Colonic mucosa (tissue), 4 donors: ENCODE results near the gene OR5T1. TPM values are rescaled to one million over a fixed set of nuclear protein-coding genes. Genes with fewer than 3 reads are reported as not detected.

ENCODE experiments used
- DNase-seq: peaks from one replicate; pipeline ENCODE4 v3.0.0-alpha.2; 2020
- H3K27ac ChIP-seq: fragments of 200-600 bp; one replicate; pipeline ENCODE4 v1.8.0; 2021
- H3K27me3 ChIP-seq: fragments of 200-600 bp; one replicate; pipeline ENCODE4 v1.8.0; 2021
- H3K36me3 ChIP-seq: fragments of 200-600 bp; one replicate; pipeline ENCODE4 v1.8.0; 2021
- H3K4me1 ChIP-seq: fragments of 200-600 bp; one replicate; pipeline ENCODE4 v1.8.0; 2021; ENCODE audit warnings: mild to moderate bottlenecking
- H3K4me3 ChIP-seq: fragments of 200-600 bp; one replicate; pipeline ENCODE4 v1.8.0; 2021
- H3K9ac ChIP-seq, 2 donors: one replicate each; pipeline ENCODE4 v1.7.0; 2013; ENCODE audit warnings: control low read depth in 2 of 2, low read depth in 2 of 2, low read length in 2 of 2
- H3K9me3 ChIP-seq: fragments of 200-600 bp; one replicate; pipeline ENCODE4 v1.8.0; 2021
- CTCF ChIP-seq: fragments of 200-600 bp; IDR thresholded peaks from one replicate; pipeline ENCODE4 v1.8.0; 2022; ENCODE audit warnings: antibody characterized with exemption, mild to moderate bottlenecking
- intact Hi-C: fragments of 100-400 bp; cut with DNase I; formaldehyde crosslinking; loops from one replicate; pipeline ENCODE4 v1.14.1; 2022
- total RNA-seq, 2 donors: library from RNA; stranded (reverse); fragmentation: NEBNext Ultra II Directional in 1 of 2; extraction: Animal tissue kit (Norgen Biotek cat#: 25700) in 1 of 2; gene quantifications; one replicate each; pipeline ENCODE4 v1.2.1, GENCODE V29; 2021
- donor health status: healthy.
- donor health status: DM: no; HTN: no; CAD: no.
- donor health status: DM: no; HTN: no; CAD: no.

Gene OR5T1
- total RNA-seq = not detected

GRCh38 chr11:56273854-56274253, at the start of gene OR5T1:
TSS of gene OR5T1 (plus strand) at chr11:56274154. CDS start at chr11:56275639, 1,485 bp downstream.
- no peak within 1 kb of the TSS for H3K27ac ChIP-seq
- H3K4me1 ChIP-seq = no peaks in the 10 kb centered on the region
- intact Hi-C loops = no loop called here
- no peak within 1 kb of the TSS for H3K4me3 ChIP-seq
- H3K27me3 ChIP-seq = no peaks in the 10 kb centered on the region
- no peaks in the 10 kb centered on the region for H3K36me3 ChIP-seq
- no peak for DNase-seq
- H3K9me3 ChIP-seq = no peaks in the 10 kb centered on the region
- TF ChIP-seq CTCF = no peak
- H3K9ac ChIP-seq = no peak within 1 kb of the TSS

- TF ChIP-seq CTCF = no peak
- Histone ChIP-seq H3K27ac (no peak within 1 kb of the TSS), H3K4me1 (no peaks in the 10 kb centered on the region), H3K36me3 (no peaks in the 10 kb centered on the region), H3K4me3 (no peak within 1 kb of the TSS), H3K27me3 (no peaks in the 10 kb centered on the region), H3K9me3 (no peaks in the 10 kb centered on the region), H3K9ac (no peak within 1 kb of the TSS)
- DNase-seq = no peak
- intact Hi-C loops = no loop called here
Measured at GRCh38 chr11:56234155-56234554, 39.8 kb upstream of the OR5T1 start, which contains the start of gene OR5T2. TSS of gene OR5T2 (minus strand) at chr11:56234255. CDS start at chr11:56233062, 1,193 bp downstream.

- Histone ChIP-seq H3K27ac (no peak within 1 kb of the TSS), H3K36me3 (no peaks in the 10 kb centered on the region), H3K4me3 (no peak within 1 kb of the TSS), H3K9ac (no peak within 1 kb of the TSS), H3K9me3 (no peaks in the 10 kb centered on the region), H3K27me3 (no peaks in the 10 kb centered on the region), H3K4me1 (no peaks in the 10 kb centered on the region)
- DNase-seq = no peak
- no peak for TF ChIP-seq CTCF
- intact Hi-C loops = no loop called here
Measured at GRCh38 chr11:56251954-56252353, 22.0 kb upstream of the OR5T1 start, which contains the start of gene OR5T3. TSS of gene OR5T3 (plus strand) at chr11:56252254. CDS start at chr11:56252254, 0 bp downstream.

GRCh38 chr11:56271092-56271491, 2.9 kb upstream of the OR5T1 start:
- no peaks in the 10 kb centered on the region for H3K27me3 ChIP-seq
- no peaks in the 10 kb centered on the region for H3K4me1 ChIP-seq
- H3K9ac ChIP-seq = no peak overlapping the region
- no peaks in the 10 kb centered on the region for H3K9me3 ChIP-seq
- no peak for DNase-seq
- no peak for TF ChIP-seq CTCF
- no peaks in the 10 kb centered on the region for H3K36me3 ChIP-seq
- intact Hi-C loops = no loop called here
- H3K4me3 ChIP-seq = no peak overlapping the region
- H3K27ac ChIP-seq = no peak overlapping the region

GRCh38 chr11:56292154-56292553, 18.2 kb downstream of the OR5T1 start, which contains the start of gene OR8H1:
TSS of gene OR8H1 (minus strand) at chr11:56292254. CDS start at chr11:56291062, 1,192 bp downstream.
- Histone ChIP-seq H3K4me1 (no peaks in the 10 kb centered on the region), H3K27me3 (no peaks in the 10 kb centered on the region), H3K9ac (no peak within 1 kb of the TSS), H3K27ac (no peak within 1 kb of the TSS), H3K4me3 (no peak within 1 kb of the TSS), H3K36me3 (no peaks in the 10 kb centered on the region), H3K9me3 (no peaks in the 10 kb centered on the region)
- intact Hi-C loops = no loop called here
- no peak for TF ChIP-seq CTCF
- DNase-seq = no peak
